Heart left ventricle (tissue), 13 donors: ENCODE results near the gene HOXB8.

Experiments
- POLR2A ChIP-seq, 2 donors: fragments of 450-650 bp; IDR thresholded peaks; one replicate each; pipeline ENCODE4 v1.6.1; 2017; ENCODE audit warnings: antibody characterized with exemption in 2 of 2, mild to moderate bottlenecking in 2 of 2, moderate library complexity in 2 of 2
- TF ChIP-seq, protein P1 (sequence below), 12 donors: fragments of 200-600 bp; sonication (generic) in 4 of 12; IDR thresholded peaks; one replicate each; pipeline versions ENCODE4 v1.5.0 to v1.8.0; 2018 to 2022; ENCODE audit warnings: antibody characterized with exemption in 12 of 12, mild to moderate bottlenecking in 5 of 12
- donor health status: ischemic (EF 13 %, LVEDD 7.1; RV severe dilation, severe dysfunction).
- donor health status: DM: no; HTN: yes; CAD: no.
- donor health status: DM: no; HTN: no; CAD: no.
- donor health status: ischemic (EF 25% LVEDD 6.9; RV normal size, moderate dysfunction).
- donor health status: ischemic (EF 25% LVEDD 5.7; RV mildly dilated, moderate dysfunction).
- donor health status: ischemic (EF 35%, LVEDD 5.7; RV mildly dilated, moderate dysfunction).
- donor health status: nonischemic (EF 11% LVEDD 7.7; RV severe dilation, severe dysfunction).
- donor health status: DM: yes; HTN: yes; CAD: no.
- donor health status: PGD.
- donor health status: ischemic (EF 29% LVEDD 5.4; RV normal size, mild dysfunction).
- donor health status: nonischemic (EF 23%, LVEDD 6.1; RV moderate dilation, normal function).

DNA sequence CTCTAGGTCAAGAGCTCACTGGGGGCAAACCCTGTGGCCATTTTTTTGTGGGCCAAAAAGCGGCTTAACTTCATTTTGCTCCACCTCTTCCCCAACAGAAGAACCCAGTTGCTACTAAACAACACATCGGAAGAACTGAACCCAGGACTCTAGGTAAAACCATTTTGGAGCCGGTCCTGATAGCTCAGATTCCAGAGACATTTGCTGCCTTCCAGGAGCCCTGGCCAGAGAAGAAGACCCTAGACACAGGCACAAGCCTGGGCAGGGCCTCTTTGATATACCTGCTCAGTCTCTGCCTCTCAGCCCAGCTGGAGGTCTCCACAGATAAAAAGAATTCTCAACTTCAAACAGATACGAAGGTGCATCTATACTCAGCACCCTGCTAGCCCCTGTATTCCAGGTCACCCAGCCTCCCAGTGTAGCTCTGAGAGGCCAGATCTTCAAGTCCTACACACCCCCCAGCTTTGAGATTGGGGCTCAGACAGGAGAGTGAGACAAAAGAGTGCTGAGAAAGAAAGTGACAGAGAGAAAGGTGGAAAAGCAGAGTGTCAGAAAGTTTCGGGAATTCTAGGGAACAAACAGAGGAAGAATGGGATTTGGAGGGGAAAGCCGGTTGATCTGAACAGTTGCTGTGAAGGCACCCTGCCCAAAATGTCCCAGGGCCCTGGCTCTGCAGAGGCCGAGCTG is 17.6 kb upstream of the HOXB8 start:
- TF ChIP-seq, protein P1, sequence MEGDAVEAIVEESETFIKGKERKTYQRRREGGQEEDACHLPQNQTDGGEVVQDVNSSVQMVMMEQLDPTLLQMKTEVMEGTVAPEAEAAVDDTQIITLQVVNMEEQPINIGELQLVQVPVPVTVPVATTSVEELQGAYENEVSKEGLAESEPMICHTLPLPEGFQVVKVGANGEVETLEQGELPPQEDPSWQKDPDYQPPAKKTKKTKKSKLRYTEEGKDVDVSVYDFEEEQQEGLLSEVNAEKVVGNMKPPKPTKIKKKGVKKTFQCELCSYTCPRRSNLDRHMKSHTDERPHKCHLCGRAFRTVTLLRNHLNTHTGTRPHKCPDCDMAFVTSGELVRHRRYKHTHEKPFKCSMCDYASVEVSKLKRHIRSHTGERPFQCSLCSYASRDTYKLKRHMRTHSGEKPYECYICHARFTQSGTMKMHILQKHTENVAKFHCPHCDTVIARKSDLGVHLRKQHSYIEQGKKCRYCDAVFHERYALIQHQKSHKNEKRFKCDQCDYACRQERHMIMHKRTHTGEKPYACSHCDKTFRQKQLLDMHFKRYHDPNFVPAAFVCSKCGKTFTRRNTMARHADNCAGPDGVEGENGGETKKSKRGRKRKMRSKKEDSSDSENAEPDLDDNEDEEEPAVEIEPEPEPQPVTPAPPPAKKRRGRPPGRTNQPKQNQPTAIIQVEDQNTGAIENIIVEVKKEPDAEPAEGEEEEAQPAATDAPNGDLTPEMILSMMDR (IDR thresholded peaks at IDR 0.05), result no peak
- no peak for TF ChIP-seq POLR2A (IDR thresholded peaks at IDR 0.05)
